H9 (cell line): Measurements from ENCODE around the gene NBEAL1. TPM values are rescaled to one million over a fixed set of nuclear protein-coding genes. Genes with fewer than 3 reads are reported as not detected.

Source experiments
- DNase-seq: peaks from one replicate; pipeline ENCODE4 v3.0.0-alpha.2; 2017
- H2AFZ ChIP-seq: one replicate; pipeline ENCODE4 v1.6.1; 2013; ENCODE audit warnings: mild to moderate bottlenecking, low read length, control low read depth, moderate library complexity
- H2AK5ac ChIP-seq: 2 replicates; pipeline ENCODE4 v1.6.1; 2013; ENCODE audit warnings: low read length, control low read depth, mixed read lengths; ENCODE audit not compliant: insufficient read length
- H2BK120ac ChIP-seq: one replicate; pipeline ENCODE4 v1.6.1; 2013; ENCODE audit warnings: low read depth, mild to moderate bottlenecking, low read length, control low read depth, inconsistent platforms; ENCODE audit not compliant: poor library complexity, severe bottlenecking
- H2BK12ac ChIP-seq: 2 replicates; pipeline ENCODE4 v1.6.1; 2013; ENCODE audit warnings: low read length, control low read depth, mixed read lengths, low read depth; ENCODE audit not compliant: insufficient read length
- H2BK15ac ChIP-seq: 2 replicates; pipeline ENCODE4 v1.6.1; 2013; ENCODE audit warnings: low read depth, low read length, control low read depth
- H2BK20ac ChIP-seq: one replicate; pipeline ENCODE4 v1.6.1; 2013; ENCODE audit warnings: low read depth, mild to moderate bottlenecking, low read length, control low read depth, inconsistent platforms; ENCODE audit not compliant: poor library complexity, severe bottlenecking
- H2BK5ac ChIP-seq: 2 replicates; pipeline ENCODE4 v1.6.1; 2013; ENCODE audit warnings: low read length, control low read depth, mixed read lengths; ENCODE audit not compliant: insufficient read length
- H3K14ac ChIP-seq: 2 replicates; pipeline ENCODE4 v1.6.1; 2013; ENCODE audit warnings: low read length, control low read depth; ENCODE audit not compliant: insufficient read depth
- H3K18ac ChIP-seq: 2 replicates; pipeline ENCODE4 v1.6.1; 2013; ENCODE audit warnings: low read depth, mild to moderate bottlenecking, mixed read lengths, low read length, control low read depth; ENCODE audit not compliant: insufficient read length
- H3K23ac ChIP-seq: 2 replicates; pipeline ENCODE4 v1.6.1; 2013; ENCODE audit warnings: low read length, control low read depth, mixed read lengths, low read depth; ENCODE audit not compliant: insufficient read length
- H3K23me2 ChIP-seq: 2 replicates; pipeline ENCODE4 v1.6.1; 2013; ENCODE audit warnings: low read depth, mild to moderate bottlenecking, mixed read lengths, low read length, control low read depth; ENCODE audit not compliant: insufficient read length, poor library complexity, severe bottlenecking
- H3K27ac ChIP-seq: 2 replicates; pipeline ENCODE4 v1.5.1; 2013; ENCODE audit warnings: low read length, control low read depth, mixed read lengths, low read depth; ENCODE audit not compliant: insufficient read length
- H3K27me3 ChIP-seq: 2 replicates; pipeline ENCODE4 v1.6.1; 2013; ENCODE audit warnings: low read length, control low read depth, inconsistent platforms; ENCODE audit not compliant: insufficient read depth
- H3K4ac ChIP-seq: 2 replicates; pipeline ENCODE4 v1.6.1; 2013; ENCODE audit warnings: low read depth, mild to moderate bottlenecking, control low read depth, inconsistent platforms, low read length, moderate library complexity
- H3K4me1 ChIP-seq: 2 replicates; pipeline ENCODE4 v1.6.1; 2013; ENCODE audit warnings: low read length, control low read depth, inconsistent platforms; ENCODE audit not compliant: insufficient read depth
- H3K4me2 ChIP-seq: 2 replicates; pipeline ENCODE4 v1.6.1; 2013; ENCODE audit warnings: low read length, control low read depth, mixed read lengths; ENCODE audit not compliant: insufficient read length, insufficient read depth
- H3K56ac ChIP-seq: 2 replicates; pipeline ENCODE4 v1.6.1; 2013; ENCODE audit warnings: low read depth, mild to moderate bottlenecking, mixed read lengths, low read length, control low read depth; ENCODE audit not compliant: insufficient read length
- H3K79me1 ChIP-seq: 2 replicates; pipeline ENCODE4 v1.6.1; 2013; ENCODE audit warnings: low read depth, mild to moderate bottlenecking, moderate library complexity, low read length, control low read depth, inconsistent platforms; ENCODE audit not compliant: insufficient read depth, poor library complexity, severe bottlenecking
- H3K79me2 ChIP-seq: 2 replicates; pipeline ENCODE4 v1.6.1; 2013; ENCODE audit warnings: low read length, control low read depth, inconsistent platforms; ENCODE audit not compliant: insufficient read depth
- H3K9ac ChIP-seq: 2 replicates; pipeline ENCODE4 v1.6.1; 2013; ENCODE audit warnings: low read length, control low read depth, mixed read lengths; ENCODE audit not compliant: insufficient read length; ENCODE audit errors: extremely low read depth
- H3K9me3 ChIP-seq: one replicate; pipeline ENCODE4 v1.6.1; 2013; ENCODE audit warnings: low read depth, low read length, inconsistent platforms; ENCODE audit not compliant: control insufficient read depth
- H3T11ph ChIP-seq: one replicate; pipeline ENCODE4 v1.6.1; 2013; ENCODE audit warnings: mild to moderate bottlenecking, low read length, control low read depth, inconsistent platforms
- H4K20me1 ChIP-seq: one replicate; pipeline ENCODE4 v1.6.1; 2013; ENCODE audit not compliant: control insufficient read depth, insufficient read length, insufficient read depth
- H4K5ac ChIP-seq: 2 replicates; pipeline ENCODE4 v1.6.1; 2013; ENCODE audit warnings: low read depth, mild to moderate bottlenecking, mixed read lengths, low read length, control low read depth; ENCODE audit not compliant: insufficient read length
- H4K8ac ChIP-seq: replicated peaks from 2 replicates; pipeline ENCODE4 v1.6.1; 2013; ENCODE audit warnings: low read length, control low read depth, mixed read lengths, low read depth; ENCODE audit not compliant: insufficient read length
- H4K91ac ChIP-seq: 2 replicates; pipeline ENCODE4 v1.6.1; 2013; ENCODE audit warnings: low read depth, mild to moderate bottlenecking, moderate library complexity, mixed read lengths, low read length, control low read depth; ENCODE audit not compliant: insufficient read length
- H3K27ac Mint-ChIP-seq, 3 experiments: 2 replicates in 2 of 3; 3 replicates in 1 of 3; pipeline ENCODE4 v1.8.0; 2020 to 2021; ENCODE audit warnings: mixed read lengths in 3 of 3, mild to moderate bottlenecking in 1 of 3, moderate library complexity in 1 of 3
- H3K27me3 Mint-ChIP-seq: 2 replicates; pipeline ENCODE4 v1.8.0; 2021; ENCODE audit warnings: low read depth, mild to moderate bottlenecking, moderate library complexity, mixed read lengths
- H3K36me3 Mint-ChIP-seq, 3 experiments: 2 replicates in 2 of 3; 3 replicates in 1 of 3; pipeline ENCODE4 v1.8.0; 2020 to 2021; ENCODE audit warnings: low read depth in 3 of 3, mixed read lengths in 3 of 3; ENCODE audit not compliant: insufficient read depth in 1 of 3
- H3K4me1 Mint-ChIP-seq, 2 experiments: 2 replicates each; pipeline ENCODE4 v1.8.0; 2020; ENCODE audit warnings: mixed read lengths in 2 of 2
- H3K4me3 Mint-ChIP-seq, 2 experiments: 2 replicates in 1 of 2; 3 replicates in 1 of 2; pipeline ENCODE4 v1.8.0; 2020 to 2021; ENCODE audit warnings: mild to moderate bottlenecking in 2 of 2, mixed read lengths in 2 of 2, moderate library complexity in 1 of 2
- H3K9me3 Mint-ChIP-seq, 2 experiments: 2 replicates in 1 of 2; 3 replicates in 1 of 2; pipeline ENCODE4 v1.8.0; 2020; ENCODE audit warnings: mild to moderate bottlenecking in 2 of 2, mixed read lengths in 2 of 2, moderate library complexity in 1 of 2
- CTCF ChIP-seq: fragments of 200-600 bp; sonication (generic); conservative IDR thresholded peaks from 3 replicates; pipeline ENCODE4 v1.8.0; 2021; ENCODE audit warnings: antibody characterized with exemption, mild to moderate bottlenecking
- WGBS: extraction: QIAGEN DNeasy Blood & Tissue Kit; methylation state at CpG from one replicate; pipeline ENCODE4 v1.1.7; 2013; ENCODE audit warnings: missing lambda C conversion rate, low lambda C conversion rate, mixed read lengths; ENCODE audit not compliant: insufficient read length; ENCODE audit errors: extremely low coverage; 5-methylcytosine and 5-hydroxymethylcytosine counted together
- total RNA-seq: library from RNA; stranded (reverse); gene quantifications from 2 replicates; pipeline ENCODE4 v1.2.1, GENCODE V29; 2021

The NBEAL1 gene
- total RNA-seq, 1 experiment from 2014 or later: 10.1 TPM

- TF ChIP-seq CTCF: no peak
- H4K8ac ChIP-seq: no peak overlapping the region
- H3K4ac ChIP-seq: no peak overlapping the region
- no peak overlapping the region for H3K4me2 ChIP-seq
- no peak overlapping the region for H2BK12ac ChIP-seq
- no peak for DNase-seq
- Mint-ChIP-seq H3K27ac (0 out of 7 replicates have a peak overlapping the region, but pooled peaks of 1 of the 3 experiments have one; percentile 7), H3K36me3 (peaks cover 13 to 45% (median 38%) of the 10 kb centered on the region in 3 experiments), H3K27me3 (no peaks in the 10 kb centered on the region), H3K4me3 (no peak overlapping the region), H3K4me1 (peaks cover 10% of the 10 kb centered on the region in 2 experiments), H3K9me3 (no peaks in the 10 kb centered on the region; a peak in 1 of 5 replicates)
- no peak overlapping the region for H2BK20ac ChIP-seq
- H3K18ac ChIP-seq: no peak overlapping the region
- H3K9me3 ChIP-seq: no peaks in the 10 kb centered on the region
- H4K20me1 ChIP-seq: no peaks in the 10 kb centered on the region
- H3K23me2 ChIP-seq: peaks cover 10% of the 10 kb centered on the region
- H4K5ac ChIP-seq: no peak overlapping the region
- no peak overlapping the region for H3K56ac ChIP-seq
- no peak overlapping the region for H2BK120ac ChIP-seq
- H2AK5ac ChIP-seq: no peak overlapping the region
- no peaks in the 10 kb centered on the region for H3K27me3 ChIP-seq
- no peak overlapping the region for H2BK15ac ChIP-seq
- no peaks in the 10 kb centered on the region for H3K79me1 ChIP-seq
- no peaks in the 10 kb centered on the region for H3K4me1 ChIP-seq
- H3K14ac ChIP-seq: no peak overlapping the region
- no CpG with 5 or more reads among the region's 6 CpGs for WGBS
- H2BK5ac ChIP-seq: no peak overlapping the region
- no peak overlapping the region for H3T11ph ChIP-seq
- H2AFZ ChIP-seq: no peak overlapping the region
- H3K79me2 ChIP-seq: peaks cover 4% of the 10 kb centered on the region; the same call in 1 of the 2 replicates
- no peak overlapping the region for H4K91ac ChIP-seq
- H3K23ac ChIP-seq: no peak overlapping the region
- no peak overlapping the region for H3K27ac ChIP-seq
- no peak overlapping the region for H3K9ac ChIP-seq
These were observed 227.8 kb downstream of the NBEAL1 start for GRCh38 chr2:203242518-203242917.
